ENCODE measurements around the gene PPP1R14B.

DNA sequence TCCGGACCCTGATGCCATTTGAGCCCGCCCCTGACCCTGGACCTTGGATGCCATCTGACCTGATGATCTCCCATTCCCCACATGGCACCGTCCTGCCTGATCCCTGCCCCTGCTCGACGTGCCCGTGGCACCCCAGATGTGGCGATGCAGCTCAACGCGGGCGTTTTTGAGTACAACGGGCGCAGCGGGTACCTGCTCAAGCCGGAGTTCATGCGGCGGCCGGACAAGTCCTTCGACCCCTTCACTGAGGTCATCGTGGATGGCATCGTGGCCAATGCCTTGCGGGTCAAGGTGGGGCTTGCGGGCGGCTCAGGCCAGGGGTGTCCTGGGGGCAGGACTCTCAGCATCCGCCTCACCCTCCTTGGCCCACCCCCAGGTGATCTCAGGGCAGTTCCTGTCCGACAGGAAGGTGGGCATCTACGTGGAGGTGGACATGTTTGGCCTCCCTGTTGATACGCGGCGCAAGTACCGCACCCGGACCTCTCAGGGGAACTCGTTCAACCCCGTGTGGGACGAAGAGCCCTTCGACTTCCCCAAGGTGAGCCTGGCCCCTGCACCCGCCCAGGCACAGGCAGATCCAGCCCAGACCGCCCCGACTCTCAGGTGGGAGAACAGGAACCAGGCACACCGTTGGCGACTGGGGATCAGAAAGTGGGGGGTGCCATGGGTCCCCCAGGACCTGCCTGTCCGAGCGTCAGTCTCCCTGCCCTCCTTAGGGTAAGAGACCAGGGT, 15.7 kb upstream of the PPP1R14B start:
- TF ChIP-seq CTCF (IDR thresholded peaks at IDR 0.05) (no peak), POLR2A (IDR thresholded peaks at IDR 0.05) (no peak)

Measured in thyroid gland (tissue), 4 donors.